DOHH2 (cell line): ENCODE results near the gene AATF.
A peak's percentile ranks its signal among the peaks of the same experiment; 100 is the strongest.

Experiments
- H3F3A ChIP-seq: fragments of 200-600 bp; sonication (generic), shearing (Covaris generic); 2 replicates; pipeline ENCODE4 v1.6.0; 2016; ENCODE audit warnings: antibody characterized with exemption, mild to moderate bottlenecking; ENCODE audit not compliant: control insufficient read depth, insufficient read depth
- H3K27ac ChIP-seq: fragments of 200-600 bp; sonication (generic); 2 replicates; pipeline ENCODE4 v1.5.1; 2014; ENCODE audit warnings: low read depth, mild to moderate bottlenecking, low read length, moderate library complexity
- H3K27me3 ChIP-seq: fragments of 200-600 bp; sonication (generic); 2 replicates; pipeline ENCODE4 v1.6.1; 2014; ENCODE audit warnings: mild to moderate bottlenecking, low read length, mixed read lengths; ENCODE audit not compliant: control insufficient read depth
- H3K36me3 ChIP-seq: fragments of 200-600 bp; sonication (generic); 2 replicates; pipeline ENCODE4 v1.6.1; 2014; ENCODE audit warnings: mild to moderate bottlenecking, low read length, moderate library complexity, mixed read lengths; ENCODE audit not compliant: control insufficient read depth
- H3K4me1 ChIP-seq: fragments of 200-600 bp; sonication (generic); 2 replicates; pipeline ENCODE4 v1.6.1; 2014; ENCODE audit warnings: mild to moderate bottlenecking, low read length, mixed read lengths; ENCODE audit not compliant: control insufficient read depth
- H3K4me2 ChIP-seq: fragments of 200-600 bp; sonication (generic); 2 replicates; pipeline ENCODE4 v1.6.0; 2014; ENCODE audit warnings: mild to moderate bottlenecking, low read length, moderate library complexity
- H3K4me3 ChIP-seq: fragments of 200-600 bp; sonication (generic); 2 replicates; pipeline ENCODE4 v1.5.1; 2014; ENCODE audit warnings: mild to moderate bottlenecking, low read length, mixed read lengths
- H3K79me2 ChIP-seq: fragments of 200-600 bp; sonication (generic); 2 replicates; pipeline ENCODE4 v1.6.1; 2014; ENCODE audit warnings: mild to moderate bottlenecking, low read length, mixed read lengths; ENCODE audit not compliant: control insufficient read depth
- H3K9me2 ChIP-seq: fragments of 200-600 bp; sonication (generic); replicated peaks from 2 replicates; pipeline ENCODE4 v1.6.1; 2014; ENCODE audit warnings: mild to moderate bottlenecking, low read length, mixed read lengths; ENCODE audit not compliant: control insufficient read depth
- H3K9me3 ChIP-seq: fragments of 200-600 bp; sonication (generic); 2 replicates; pipeline ENCODE4 v1.6.1; 2014; ENCODE audit warnings: antibody characterized with exemption, low read length, mixed read lengths; ENCODE audit not compliant: control insufficient read depth, insufficient read depth
- H4K20me1 ChIP-seq: fragments of 200-600 bp; sonication (generic); 2 replicates; pipeline ENCODE4 v1.6.0; 2014; ENCODE audit warnings: low read depth, mild to moderate bottlenecking, antibody characterized with exemption, low read length, moderate library complexity; ENCODE audit not compliant: control insufficient read depth, insufficient read depth
- EZH2phosphoT487 ChIP-seq: fragments of 200-600 bp; sonication (generic); IDR thresholded peaks from 2 replicates; pipeline ENCODE4 v1.6.1; 2017; ENCODE audit warnings: borderline replicate concordance, mild to moderate bottlenecking, antibody characterized with exemption, low read length, moderate library complexity, mixed read lengths
- TF ChIP-seq, protein P1 (sequence below): fragments of 200-600 bp; sonication (generic); IDR thresholded peaks from one replicate; pipeline ENCODE4 v1.5.1; 2014; ENCODE audit warnings: antibody characterized with exemption, mild to moderate bottlenecking, low read depth, low read length; ENCODE audit not compliant: poor library complexity, severe bottlenecking

The AATF gene

GRCh38 chr17:36937001-36937958 is 11.5 kb upstream of the AATF start, which contains the start of gene LHX1:
Gene LHX1, plus strand, starts transcription at chr17:36937475. Its CDS starts 723 bp downstream, at chr17:36938198.
- Histone ChIP-seq H3K9me3 (no peaks in the 10 kb centered on the region), H3K36me3 (no peaks in the 10 kb centered on the region), H3K4me2 (peak within 1 kb of the TSS; percentile 73), H3K4me3 (peak within 1 kb of the TSS; percentile 44), H3K4me1 (peaks cover 33% of the 10 kb centered on the region), H3K9me2 (no peaks in the 10 kb centered on the region), H3K79me2 (no peaks in the 10 kb centered on the region), H3F3A (no peaks in the 10 kb centered on the region), H3K27ac (no peak within 1 kb of the TSS), H4K20me1 (0 out of 2 replicates have a peak, but pooled peaks cover 8% of the 10 kb centered on the region), H3K27me3 (peaks cover 87% of the 10 kb centered on the region)
- no peak; the same call in none of the 2 replicates for TF ChIP-seq EZH2phosphoT487
- TF ChIP-seq, protein P1, sequence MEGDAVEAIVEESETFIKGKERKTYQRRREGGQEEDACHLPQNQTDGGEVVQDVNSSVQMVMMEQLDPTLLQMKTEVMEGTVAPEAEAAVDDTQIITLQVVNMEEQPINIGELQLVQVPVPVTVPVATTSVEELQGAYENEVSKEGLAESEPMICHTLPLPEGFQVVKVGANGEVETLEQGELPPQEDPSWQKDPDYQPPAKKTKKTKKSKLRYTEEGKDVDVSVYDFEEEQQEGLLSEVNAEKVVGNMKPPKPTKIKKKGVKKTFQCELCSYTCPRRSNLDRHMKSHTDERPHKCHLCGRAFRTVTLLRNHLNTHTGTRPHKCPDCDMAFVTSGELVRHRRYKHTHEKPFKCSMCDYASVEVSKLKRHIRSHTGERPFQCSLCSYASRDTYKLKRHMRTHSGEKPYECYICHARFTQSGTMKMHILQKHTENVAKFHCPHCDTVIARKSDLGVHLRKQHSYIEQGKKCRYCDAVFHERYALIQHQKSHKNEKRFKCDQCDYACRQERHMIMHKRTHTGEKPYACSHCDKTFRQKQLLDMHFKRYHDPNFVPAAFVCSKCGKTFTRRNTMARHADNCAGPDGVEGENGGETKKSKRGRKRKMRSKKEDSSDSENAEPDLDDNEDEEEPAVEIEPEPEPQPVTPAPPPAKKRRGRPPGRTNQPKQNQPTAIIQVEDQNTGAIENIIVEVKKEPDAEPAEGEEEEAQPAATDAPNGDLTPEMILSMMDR: no peak

- Histone ChIP-seq H3K27ac (no peak overlapping the region), H4K20me1 (0 out of 2 replicates have a peak, but pooled peaks cover 8% of the 10 kb centered on the region), H3K79me2 (no peaks in the 10 kb centered on the region), H3F3A (no peaks in the 10 kb centered on the region), H3K4me1 (peaks cover 29% of the 10 kb centered on the region), H3K9me3 (no peaks in the 10 kb centered on the region), H3K9me2 (no peaks in the 10 kb centered on the region), H3K36me3 (no peaks in the 10 kb centered on the region), H3K4me3 (peak overlapping the region; percentile 44), H3K4me2 (peak overlapping the region; percentile 73), H3K27me3 (peaks cover 81% of the 10 kb centered on the region)
- TF ChIP-seq EZH2phosphoT487: no peak; the same call in 1 of the 2 replicates
- TF ChIP-seq, protein P1: no peak
Observed at GRCh38 chr17:36937959-36938565, 10.7 kb upstream of the AATF start.

GRCh38 chr17:36938566-36939051 is 10.1 kb upstream of the AATF start:
- no peaks in the 10 kb centered on the region for H3K36me3 ChIP-seq
- no peaks in the 10 kb centered on the region for H3K9me3 ChIP-seq
- H3K9me2 ChIP-seq: no peaks in the 10 kb centered on the region
- no peak overlapping the region for H3K27ac ChIP-seq
- H3K4me2 ChIP-seq: peak overlapping the region; percentile 73
- TF ChIP-seq, protein P1: no peak
- no peak; the same call in none of the 2 replicates for TF ChIP-seq EZH2phosphoT487
- H3K27me3 ChIP-seq: peaks cover 76% of the 10 kb centered on the region
- H4K20me1 ChIP-seq: 0 out of 2 replicates have a peak, but pooled peaks cover 8% of the 10 kb centered on the region
- peaks cover 29% of the 10 kb centered on the region for H3K4me1 ChIP-seq
- H3K4me3 ChIP-seq: no peak overlapping the region
- H3F3A ChIP-seq: no peaks in the 10 kb centered on the region
- H3K79me2 ChIP-seq: no peaks in the 10 kb centered on the region
